HepG2 (cell line): ENCODE data around the gene HBM. TPM values are rescaled to one million over a fixed set of nuclear protein-coding genes. Genes with fewer than 3 reads are reported as not detected.
"Not testable (repeated sequence)": the region's sequence is repeated elsewhere in the genome, so short reads cannot be mapped to it uniquely, and the experiment has no call there.

ENCODE experiments used
- ATAC-seq: fragments of 200-7000 bp; cut with Tn5 transposase; 3 replicates; pipeline ENCODE4 v1.9.1; 2020; ENCODE audit warnings: mild to moderate bottlenecking, moderate library complexity
- BruUV-seq: library from RNA; stranded (reverse); fragments of 400-500 nt; replicated peaks from 2 replicates; lab custom pipeline; 2021; lab: Mats Ljungman, UMichigan
- CTCF ChIA-PET: fragments of 300-600 bp; formaldehyde crosslinking; extraction: SDS; loops from one replicate; lab custom pipeline; 2021; ENCODE audit warnings: low total read pairs, inconsistent platforms, low intra/inter-chr PET ratio; lab: Yijun Ruan, JAX
- POLR2A ChIA-PET: fragments of 350-600 bp; sonication (Branson Sonifier 250); formaldehyde crosslinking; loops from one replicate; lab custom pipeline; 2020; ENCODE audit warnings: antibody characterized with exemption, inconsistent platforms; lab: Yijun Ruan, JAX
- DNase-seq: peaks from one replicate; pipeline ENCODE4 v3.0.0-alpha.2; 2015; ENCODE audit warnings: low spot score
- FAIRE-seq: peaks from 3 replicates; lab custom pipeline; 2011; peaks lifted over from hg19 to GRCh38; lab: Jason Lieb, UNC
- H2AFZ ChIP-seq: one replicate; pipeline ENCODE4 v1.6.1; 2011; ENCODE audit warnings: low read length, inconsistent platforms
- H3K27ac ChIP-seq: fragments of 300-600 bp; 3 replicates; pipeline ENCODE4 v1.8.0; 2011; ENCODE audit warnings: mixed run types, mild to moderate bottlenecking, mixed read lengths, low read length, inconsistent platforms; ENCODE audit not compliant: insufficient read depth; ENCODE audit errors: extremely low read length
- H3K27me3 ChIP-seq, 2 experiments: fragments of 200-600 bp in 1 of 2; 2 replicates in 1 of 2; 3 replicates in 1 of 2; pipeline versions ENCODE4 v1.6.0 to v1.8.0; 2011; ENCODE audit warnings: low read length in 2 of 2, mild to moderate bottlenecking in 2 of 2, moderate library complexity in 2 of 2, inconsistent platforms in 1 of 2; ENCODE audit not compliant: insufficient read depth in 2 of 2, control insufficient read depth in 1 of 2
- H3K36me3 ChIP-seq, 2 experiments: fragments of 200-600 bp in 1 of 2; replicated peaks in 1 of 2; 2 replicates in 1 of 2; 3 replicates in 1 of 2; pipeline versions ENCODE4 v1.5.1 to v1.8.0; 2011; ENCODE audit warnings: low read length in 2 of 2, inconsistent platforms in 1 of 2; ENCODE audit not compliant: insufficient read depth in 2 of 2, control insufficient read depth in 1 of 2
- H3K4me1 ChIP-seq: 2 replicates; pipeline ENCODE4 v1.5.1; 2012; ENCODE audit warnings: low read length, inconsistent platforms; ENCODE audit not compliant: insufficient read depth
- H3K4me2 ChIP-seq: 2 replicates; pipeline ENCODE4 v1.6.0; 2011; ENCODE audit warnings: low read depth, low read length, inconsistent platforms
- H3K4me3 ChIP-seq, 3 experiments: fragments of 200-600 bp in 1 of 3; sonication (generic), shearing (Covaris generic) in 1 of 3; replicated peaks in 1 of 3; 2 replicates each; pipeline ENCODE4 v1.5.1; 2011 to 2016; ENCODE audit warnings: low read length in 3 of 3, inconsistent platforms in 2 of 3, low read depth in 2 of 3, mild to moderate bottlenecking in 2 of 3, control low read depth in 1 of 3, mixed read lengths in 1 of 3; ENCODE audit not compliant: insufficient read depth in 1 of 3
- H3K79me2 ChIP-seq: one replicate; pipeline ENCODE4 v1.6.1; 2011; ENCODE audit warnings: low read length, inconsistent platforms; ENCODE audit not compliant: insufficient read depth
- H3K9ac ChIP-seq: 2 replicates; pipeline ENCODE4 v1.6.0; 2011; ENCODE audit warnings: mild to moderate bottlenecking, low read depth, low read length, inconsistent platforms; ENCODE audit not compliant: insufficient read depth
- H3K9me3 ChIP-seq: 2 replicates; pipeline ENCODE4 v1.5.1; 2012; ENCODE audit warnings: mild to moderate bottlenecking, low read length
- H4K20me1 ChIP-seq: 2 replicates; pipeline ENCODE4 v1.6.0; 2011; ENCODE audit warnings: inconsistent platforms, mild to moderate bottlenecking, low read length, moderate library complexity; ENCODE audit not compliant: insufficient read depth
- ARNT2 ChIP-seq: sonication (generic); formaldehyde crosslinking; IDR thresholded peaks from 2 replicates; pipeline ENCODE4 v1.8.0; 2022; ENCODE audit warnings: mild to moderate bottlenecking, low read depth, missing genetic modification reagents, moderate library complexity
- CEBPG ChIP-seq: IDR thresholded peaks from 2 replicates; pipeline ENCODE4 v1.6.1; 2016
- FOXA3 ChIP-seq: IDR thresholded peaks from 2 replicates; pipeline ENCODE4 v1.6.1; 2016; ENCODE audit warnings: missing genetic modification reagents, missing compliant biosample characterization
- GFI1 ChIP-seq: sonication (generic); formaldehyde crosslinking; IDR thresholded peaks from 2 replicates; pipeline ENCODE4 v1.5.0; 2020; ENCODE audit warnings: missing genetic modification reagents, mild to moderate bottlenecking, borderline replicate concordance
- IKZF5 ChIP-seq: IDR thresholded peaks from 2 replicates; pipeline ENCODE4 v1.6.1; 2018; ENCODE audit warnings: missing genetic modification reagents, mild to moderate bottlenecking, missing compliant biosample characterization
- JDP2 ChIP-seq: sonication (generic); formaldehyde crosslinking; IDR thresholded peaks from 2 replicates; pipeline ENCODE4 v1.8.1; 2022; ENCODE audit warnings: missing genetic modification reagents, borderline replicate concordance
- PRDM15 ChIP-seq: sonication (generic); formaldehyde crosslinking; IDR thresholded peaks from 2 replicates; pipeline ENCODE4 v1.4.0; 2020; ENCODE audit warnings: missing genetic modification reagents
- SOX6 ChIP-seq, 2 experiments: fragments of 450-650 bp in 1 of 2; sonication (generic) in 1 of 2; formaldehyde crosslinking in 1 of 2; IDR thresholded peaks; 2 replicates each; pipeline versions ENCODE4 v1.4.0 to v1.6.1; 2017 to 2020; ENCODE audit warnings: antibody characterized with exemption in 1 of 2, mild to moderate bottlenecking in 1 of 2, missing genetic modification reagents in 1 of 2
- TCF12 ChIP-seq, 2 experiments: fragments of 450-650 bp in 1 of 2; sonication (generic) in 1 of 2; formaldehyde crosslinking in 1 of 2; IDR thresholded peaks; 2 replicates each; pipeline versions ENCODE4 v1.6.1 to v1.8.0; 2017 to 2022; ENCODE audit warnings: antibody characterized with exemption in 1 of 2, mild to moderate bottlenecking in 1 of 2, missing genetic modification reagents in 1 of 2, moderate library complexity in 1 of 2
- TGIF2 ChIP-seq: IDR thresholded peaks from 2 replicates; pipeline ENCODE4 v1.6.1; 2016; ENCODE audit warnings: control low read depth, missing compliant biosample characterization
- U2AF2 ChIP-seq: fragments of 200-400 bp; formaldehyde crosslinking; IDR thresholded peaks from 2 replicates; pipeline ENCODE4 v1.6.1; 2017; ENCODE audit warnings: low read depth, mild to moderate bottlenecking, low read length
- ZNF777 ChIP-seq: sonication (generic); formaldehyde crosslinking; IDR thresholded peaks from 2 replicates; pipeline ENCODE4 v1.4.0; 2020; ENCODE audit warnings: missing genetic modification reagents
- ZNF83 ChIP-seq: sonication (generic); formaldehyde crosslinking; IDR thresholded peaks from 2 replicates; pipeline ENCODE4 v1.4.0; 2020; ENCODE audit warnings: missing genetic modification reagents, mild to moderate bottlenecking, borderline replicate concordance
- ZNF850 ChIP-seq: sonication (generic); formaldehyde crosslinking; conservative IDR thresholded peaks from 2 replicates; pipeline ENCODE4 v1.9.0; 2021; ENCODE audit warnings: mild to moderate bottlenecking, missing genetic modification reagents
- WGBS: methylation state at CpG from one replicate; pipeline ENCODE4 v1.1.6; 2017; ENCODE audit warnings: low lambda C conversion rate; 5-methylcytosine and 5-hydroxymethylcytosine counted together
- in situ Hi-C: cut with HindIII; loops from 2 replicates; pipeline ENCODE4 v1.10.0; 2017; ENCODE audit warnings: low pct_unique_long_range_greater_than_20kb; ENCODE audit not compliant: extremely low pct_ligation_motif_present
- intact Hi-C: fragments of 100-400 bp; cut with micrococcal nuclease; formaldehyde crosslinking; loops from one replicate; pipeline ENCODE4 v1.10.0; 2022; ENCODE audit not compliant: unreplicated experiment
- polyA plus RNA-seq, 8 experiments: library from polyadenylated mRNA; depleted of rRNA in 3 of 8; stranded (reverse) in 7 of 8; unstranded in 1 of 8; fragments of >200 nt; fragmentation: Illumina TruSeq in 4 of 8; extraction: Trizol in 4 of 8; gene quantifications; 2 replicates each; pipeline versions ENCODE4 v1.2.1 to v1.2.3, GENCODE V29; 2011 to 2016; ENCODE audit warnings: low read depth in 4 of 8, missing spikeins in 1 of 8, mixed read lengths in 1 of 8; ENCODE audit not compliant: insufficient read depth in 1 of 8
- total RNA-seq, 5 experiments: library from RNA; depleted of rRNA; stranded (reverse); fragments of >200 nt; fragmentation: Illumina TruSeq; extraction: Trizol; gene quantifications; 2 replicates each; pipeline ENCODE4 v1.2.3, GENCODE V29; 2016; ENCODE audit warnings: low read depth in 1 of 5

The HBM gene
- total and polyA plus RNA-seq, 2 of the 13 experiments (the other 11 are each of a cell fraction or from before 2014, with no cell fraction given), result not detected

DNA sequence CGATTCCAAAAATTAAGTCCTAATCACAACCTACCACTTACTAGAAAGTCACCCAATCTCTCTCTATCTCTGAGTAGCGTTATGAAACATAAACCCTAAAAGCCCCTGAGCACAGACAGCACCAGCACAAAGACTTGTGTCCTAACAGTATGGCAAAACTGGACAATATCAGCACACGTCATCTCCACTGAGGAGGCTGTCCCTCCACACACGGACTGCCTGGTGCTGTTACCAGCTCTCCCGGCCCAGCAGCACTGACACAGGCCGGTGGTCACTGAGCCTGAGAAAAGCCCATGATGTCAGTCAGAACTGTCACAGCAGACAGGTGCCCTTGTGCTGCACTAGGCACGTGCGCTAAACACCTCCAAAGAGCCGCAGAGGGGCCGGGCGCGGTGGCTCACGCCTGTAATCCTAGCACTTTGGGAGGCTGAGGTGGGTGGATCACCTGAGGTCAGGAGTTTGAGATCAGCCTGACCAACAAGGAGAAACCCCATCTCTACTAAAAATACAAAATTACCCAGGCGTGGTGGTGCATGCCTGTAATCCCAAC lies 45.9 kb downstream of the HBM start:
- FAIRE-seq, BruUV-seq, H3K4me1 ChIP-seq, H4K20me1 ChIP-seq, DNase-seq, intact Hi-C loops, H3K4me2 ChIP-seq, H3K9me3 ChIP-seq, H3K9ac ChIP-seq, in situ Hi-C loops, ATAC-seq, H3K4me3 ChIP-seq, CTCF ChIA-PET, H3K27ac ChIP-seq, H2AFZ ChIP-seq, H3K27me3 ChIP-seq: not testable (repeated sequence)
- H3K79me2 ChIP-seq, result peaks cover 20% of the 10 kb centered on the region
- 97% methylated on average over 13 of the region's 14 CpGs for WGBS
- POLR2A ChIA-PET, result interaction anchor here (1.2 kb wide), 1 partner anchor 141 kb away, joined by 3 read pairs; the partner anchor contains the start of gene AXIN1
- H3K36me3 ChIP-seq, result peaks cover 20 to 75% of the 10 kb centered on the region in 2 experiments

GRCh38 chr16:212999-213398 lies 47.2 kb downstream of the HBM start:
- Histone ChIP-seq H3K27me3 (no peaks in the 10 kb centered on the region), H3K9ac (no peak overlapping the region), H3K79me2 (peaks cover 23% of the 10 kb centered on the region), H3K4me3 (no peak overlapping the region), H2AFZ (no peak overlapping the region), H3K9me3 (no peaks in the 10 kb centered on the region), H3K36me3 (peaks cover 17 to 74% of the 10 kb centered on the region in 2 experiments), H3K4me2 (no peak overlapping the region), H4K20me1 (no peaks in the 10 kb centered on the region), H3K27ac (no peak overlapping the region), H3K4me1 (no peaks in the 10 kb centered on the region)
- in situ Hi-C loops (no loop called here), intact Hi-C loops (no loop called here)
- no peak for ATAC-seq
- CTCF ChIA-PET, result interaction anchor here (0.9 kb wide), 1 partner anchor 118 kb away, joined by 3 read pairs; no protein-coding TSS in a partner anchor
- DNase-seq, result no peak
- POLR2A ChIA-PET, result no interaction called here
- no TSS peak for BruUV-seq
- no peak for FAIRE-seq
- WGBS, result 98% methylated on average over 3 of the region's 3 CpGs
- TF ChIP-seq FOXA3 (no peak), JDP2 (CRISPR knock-in tag) (no peak), TGIF2 (CRISPR knock-in tag) (no peak), PRDM15 (CRISPR knock-in tag) (no peak), IKZF5 (CRISPR knock-in tag) (no peak), ARNT2 (CRISPR knock-in tag) (no peak), U2AF2 (no peak), SOX6 (IDR thresholded peaks at IDR 0.05) (no peak), SOX6 (CRISPR knock-in tag; IDR thresholded peaks at IDR 0.05) (no peak), CEBPG (CRISPR knock-in tag) (no peak), GFI1 (no peak), ZNF83 (CRISPR knock-in tag) (no peak), TCF12 (IDR thresholded peaks at IDR 0.05) (no peak), TCF12 (CRISPR knock-in tag; IDR thresholded peaks at IDR 0.05) (no peak), ZNF777 (CRISPR knock-in tag) (no peak), ZNF850 (no peak)
